Measurements from ENCODE around the gene ZNF613. TPM values are rescaled to one million over a fixed set of nuclear protein-coding genes. Genes with fewer than 3 reads are reported as not detected.

The ZNF613 gene
- total and polyA plus RNA-seq, 2 of the 13 experiments (the other 11 are each of a cell fraction or from before 2014, with no cell fraction given), result 3.6 to 8.3 TPM

- TF ChIP-seq LCORL (IDR thresholded peaks at IDR 0.05) (no peak), LCORL (CRISPR knock-in tag; IDR thresholded peaks at IDR 0.05) (peak; percentile 64), HDAC1 (CRISPR knock-in tag; IDR thresholded peaks at IDR 0.05) (peak; percentile 37; the same call in 1 of the 2 replicates), ZNF274 (CRISPR knock-in tag; IDR thresholded peaks at IDR 0.05) (no peak; the same call in 1 of the 2 replicates), ISL2 (CRISPR knock-in tag; IDR thresholded peaks at IDR 0.05) (0 out of 2 replicates have a peak, but pooled peaks have one; percentile 9), HCFC1 (IDR thresholded peaks at IDR 0.05; ENCODE audit: low read depth, low read length) (peak; percentile 53; the same call in 1 of the 2 replicates), CTCF (CRISPR knock-in tag; IDR thresholded peaks at IDR 0.05) (peak; percentile 62), KDM2A (CRISPR knock-in tag; IDR thresholded peaks at IDR 0.05; ENCODE audit: borderline replicate concordance, low read depth) (peak; percentile 88), IRF2 (CRISPR knock-in tag; IDR thresholded peaks at IDR 0.05) (peak; percentile 95), SOX13 (IDR thresholded peaks at IDR 0.05) (no peak), SOX13 (CRISPR knock-in tag; conservative IDR thresholded peaks at IDR 0.05 in 1 of 2, IDR thresholded peaks at IDR 0.05 in 1 of 2) (no peak), ZNF331 (CRISPR knock-in tag; IDR thresholded peaks at IDR 0.05) (peak; percentile 46; the same call in 1 of the 2 replicates), SIN3A (IDR thresholded peaks at IDR 0.05; ENCODE audit: borderline replicate concordance, low read depth, low read length) (peak; percentile 65; the same call in 1 of the 2 replicates), ZNF605 (CRISPR knock-in tag; IDR thresholded peaks at IDR 0.05) (peak; percentile 60; the same call in 1 of the 2 replicates), TAF15 (IDR thresholded peaks at IDR 0.05; ENCODE audit: low read depth, low read length, poor library complexity, severe bottlenecking) (no peak), ZNF713 (CRISPR knock-in tag; IDR thresholded peaks at IDR 0.05) (no peak), TARDBP (CRISPR knock-in tag; IDR thresholded peaks at IDR 0.05) (peak; percentile 7; the same call in 1 of the 2 replicates), KDM5B (CRISPR knock-in tag; IDR thresholded peaks at IDR 0.05; ENCODE audit: borderline replicate concordance) (peak; percentile 49; the same call in 1 of the 2 replicates), FOXO4 (CRISPR knock-in tag; conservative IDR thresholded peaks at IDR 0.05) (no peak), KMT2B (CRISPR knock-in tag; IDR thresholded peaks at IDR 0.05) (peak; percentile 88), ZNF772 (CRISPR knock-in tag; IDR thresholded peaks at IDR 0.05) (0 out of 2 replicates have a peak, but pooled peaks have one; percentile 16)
- TF ChIP-seq, protein P1, sequence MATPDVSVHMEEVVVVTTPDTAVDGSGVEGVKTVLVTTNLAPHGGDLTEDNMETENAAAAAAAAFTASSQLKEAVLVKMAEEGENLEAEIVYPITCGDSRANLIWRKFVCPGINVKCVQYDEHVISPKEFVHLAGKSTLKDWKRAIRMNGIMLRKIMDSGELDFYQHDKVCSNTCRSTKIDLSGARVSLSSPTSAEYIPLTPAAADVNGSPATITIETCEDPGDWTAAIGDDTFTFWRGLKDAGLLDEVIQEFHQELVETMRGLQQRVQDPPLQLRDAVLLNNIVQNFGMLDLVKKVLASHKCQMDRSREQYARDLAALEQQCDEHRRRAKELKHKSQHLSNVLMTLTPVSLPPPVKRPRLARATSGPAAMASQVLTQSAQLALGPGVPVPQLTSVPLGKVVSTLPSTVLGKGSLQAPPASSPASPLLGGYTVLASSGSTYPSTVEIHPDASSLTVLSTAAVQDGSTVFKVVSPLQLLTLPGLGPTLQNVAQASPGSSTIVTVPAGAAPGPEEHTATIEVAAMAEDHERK (CRISPR knock-in tag; IDR thresholded peaks at IDR 0.05; ENCODE audit: low read depth), result 0 out of 2 replicates have a peak, but pooled peaks have one; percentile 15
- TF ChIP-seq, protein P2, sequence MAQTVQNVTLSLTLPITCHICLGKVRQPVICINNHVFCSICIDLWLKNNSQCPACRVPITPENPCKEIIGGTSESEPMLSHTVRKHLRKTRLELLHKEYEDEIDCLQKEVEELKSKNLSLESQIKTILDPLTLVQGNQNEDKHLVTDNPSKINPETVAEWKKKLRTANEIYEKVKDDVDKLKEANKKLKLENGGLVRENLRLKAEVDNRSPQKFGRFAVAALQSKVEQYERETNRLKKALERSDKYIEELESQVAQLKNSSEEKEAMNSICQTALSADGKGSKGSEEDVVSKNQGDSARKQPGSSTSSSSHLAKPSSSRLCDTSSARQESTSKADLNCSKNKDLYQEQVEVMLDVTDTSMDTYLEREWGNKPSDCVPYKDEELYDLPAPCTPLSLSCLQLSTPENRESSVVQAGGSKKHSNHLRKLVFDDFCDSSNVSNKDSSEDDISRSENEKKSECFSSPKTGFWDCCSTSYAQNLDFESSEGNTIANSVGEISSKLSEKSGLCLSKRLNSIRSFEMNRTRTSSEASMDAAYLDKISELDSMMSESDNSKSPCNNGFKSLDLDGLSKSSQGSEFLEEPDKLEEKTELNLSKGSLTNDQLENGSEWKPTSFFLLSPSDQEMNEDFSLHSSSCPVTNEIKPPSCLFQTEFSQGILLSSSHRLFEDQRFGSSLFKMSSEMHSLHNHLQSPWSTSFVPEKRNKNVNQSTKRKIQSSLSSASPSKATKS (CRISPR knock-in tag; IDR thresholded peaks at IDR 0.05), result no peak
Measured at GRCh38 chr19:51926784-51927741, at the start of gene ZNF613 (continued).
